Body of pancreas (tissue), 4 donors: ENCODE results near the gene KPNA6. TPM values are rescaled to one million over a fixed set of nuclear protein-coding genes. Genes with fewer than 3 reads are reported as not detected.
"Not testable (repeated sequence)": the region's sequence is repeated elsewhere in the genome, so short reads cannot be mapped to it uniquely, and the experiment has no call there.

Experiments
- ATAC-seq: fragments of 150-250 bp; one replicate; pipeline ENCODE4 v1.9.1; 2016
- DNase-seq, 4 donors: peaks; one replicate each; pipeline ENCODE4 v3.0.0-alpha.2; 2019
- H3K27ac ChIP-seq, 4 donors: fragments of 200-600 bp; sonication (generic); 1 replicate in 3 of 4; 2 replicates in 1 of 4; pipeline versions ENCODE4 v1.5.1 to v1.6.1; 2016 to 2019; ENCODE audit warnings: mild to moderate bottlenecking in 1 of 4, mixed read lengths in 1 of 4, moderate library complexity in 1 of 4
- H3K27me3 ChIP-seq, 2 donors: fragments of 200-600 bp; sonication (generic); one replicate each; pipeline ENCODE4 v1.6.0; 2016; ENCODE audit warnings: mild to moderate bottlenecking in 1 of 2
- H3K36me3 ChIP-seq, 2 donors: fragments of 200-600 bp; sonication (generic); replicated peaks in 1 of 2; 2 replicates each; pipeline ENCODE4 v1.5.1; 2016; ENCODE audit warnings: low read depth in 2 of 2; ENCODE audit not compliant: insufficient read depth in 1 of 2
- H3K4me1 ChIP-seq: fragments of 200-600 bp; sonication (generic); one replicate; pipeline ENCODE4 v1.6.0; 2016
- H3K4me3 ChIP-seq, 2 donors: fragments of 200-600 bp; sonication (generic); 1 replicate in 1 of 2; 2 replicates in 1 of 2; pipeline ENCODE4 v1.5.1; 2016 to 2019
- H3K9me3 ChIP-seq, 3 donors: fragments of 200-600 bp; sonication (generic); 1 replicate in 2 of 3; 2 replicates in 1 of 3; pipeline ENCODE4 v1.5.1; 2016
- CTCF ChIP-seq, 7 experiments: fragments of 450-650 bp in 4 of 7; fragments of 200-600 bp in 3 of 7; sonication (generic) in 3 of 7; IDR thresholded peaks; one replicate each; pipeline ENCODE4 v1.5.1; 2016 to 2019; ENCODE audit warnings: antibody characterized with exemption in 7 of 7
- POLR2A ChIP-seq, 3 donors: fragments of 450-650 bp; IDR thresholded peaks; one replicate each; pipeline ENCODE4 v1.6.1; 2016; ENCODE audit warnings: antibody characterized with exemption in 3 of 3, mild to moderate bottlenecking in 2 of 3
- WGBS, 2 donors: methylation state at CpG; one replicate each; pipeline ENCODE4 v1.1.5; 2017; 5-methylcytosine and 5-hydroxymethylcytosine counted together
- intact Hi-C: fragments of 100-400 bp; cut with DNase I; formaldehyde crosslinking; loops from one replicate; pipeline ENCODE4 v1.15.1; 2023
- total RNA-seq, 2 donors: library from RNA; depleted of rRNA; stranded (reverse); fragments of >200 nt; gene quantifications; one replicate each; pipeline ENCODE4 v1.1.0, GENCODE V29; 2016

Gene KPNA6
- total RNA-seq, 2 donors from 2014 or later: 15.8 to 20.5 TPM

- H3K4me1 ChIP-seq: peaks cover 13% of the 10 kb centered on the region
- intact Hi-C loops: no loop called here
- no peaks in the 10 kb centered on the region for H3K27me3 ChIP-seq
- ATAC-seq: no peak
- H3K36me3 ChIP-seq: no peaks in the 10 kb centered on the region
- no peak for DNase-seq
- WGBS, 2 donors: 50 to 72% methylated on average over 1 of the region's 1 CpG
- no peaks in the 10 kb centered on the region for H3K9me3 ChIP-seq
- TF ChIP-seq CTCF (IDR thresholded peaks at IDR 0.05) (no peak), POLR2A (IDR thresholded peaks at IDR 0.05) (no peak)
- H3K27ac ChIP-seq: no peak overlapping the region
- H3K4me3 ChIP-seq: no peak overlapping the region
Observed at GRCh38 chr1:32128479-32128878, 20.6 kb downstream of the KPNA6 start.

DNA sequence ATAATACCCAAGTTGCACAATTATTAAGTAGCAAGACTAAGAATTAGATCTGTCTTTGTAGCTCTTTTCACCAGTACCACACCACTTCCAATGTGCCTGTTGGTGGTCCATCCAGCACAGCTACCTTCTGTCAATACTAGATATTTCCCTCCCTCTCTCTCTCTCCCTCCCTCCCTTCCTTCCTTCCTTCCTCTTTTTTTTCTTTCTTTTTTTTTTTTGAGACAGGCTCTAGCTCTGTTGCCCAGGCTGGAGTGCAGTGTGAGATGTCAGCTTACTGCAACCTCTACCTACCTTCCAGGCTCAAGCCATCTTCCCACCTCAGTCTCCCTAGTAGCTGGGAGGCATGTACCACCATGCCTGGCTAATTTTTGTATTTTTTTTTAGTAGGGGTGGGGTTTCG lies 21.1 kb downstream of the KPNA6 start:
- H3K27me3 ChIP-seq: no peaks in the 10 kb centered on the region
- DNase-seq (no peak), ATAC-seq (no peak)
- TF ChIP-seq CTCF (IDR thresholded peaks at IDR 0.05) (no peak), POLR2A (IDR thresholded peaks at IDR 0.05) (no peak)
- no peaks in the 10 kb centered on the region for H3K36me3 ChIP-seq
- no peak overlapping the region for H3K4me3 ChIP-seq
- H3K4me1 ChIP-seq: peaks cover 16% of the 10 kb centered on the region
- intact Hi-C loops: no loop called here
- no peak overlapping the region for H3K27ac ChIP-seq
- WGBS, 2 donors: 81 to 100% methylated on average over 1 of the region's 1 CpG
- H3K9me3 ChIP-seq: no peaks in the 10 kb centered on the region

DNA sequence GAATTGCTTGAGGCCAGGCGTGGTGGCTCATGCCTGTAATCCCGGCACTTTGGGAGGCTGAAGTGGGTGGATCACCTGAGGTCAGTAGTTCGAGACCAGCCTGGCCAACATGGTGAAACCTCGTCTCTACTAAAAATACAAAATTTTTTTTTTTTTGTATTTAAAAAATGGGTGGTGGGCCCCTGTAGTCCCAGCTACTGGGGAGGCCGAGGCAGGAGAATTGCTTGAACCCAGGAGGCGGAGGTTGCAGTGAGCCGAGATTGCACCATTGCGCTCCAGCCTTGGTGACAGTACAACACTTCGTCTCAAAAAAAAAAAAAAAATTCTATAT lies 26.1 kb downstream of the KPNA6 start:
- H3K36me3 ChIP-seq, H3K9me3 ChIP-seq, ATAC-seq, H3K4me3 ChIP-seq, DNase-seq, H3K27me3 ChIP-seq, intact Hi-C loops, H3K27ac ChIP-seq: not testable (repeated sequence)
- peaks cover 16% of the 10 kb centered on the region for H3K4me1 ChIP-seq
- whole genome bisulfite sequencing, 2 donors: 93 to 95% methylated on average over 9 of the region's 9 CpGs

- DNase-seq (no peak), ATAC-seq (no peak)
- TF ChIP-seq CTCF (IDR thresholded peaks at IDR 0.05) (no peak), POLR2A (IDR thresholded peaks at IDR 0.05) (no peak)
- Histone ChIP-seq H3K27ac (no peak overlapping the region), H3K27me3 (no peaks in the 10 kb centered on the region), H3K9me3 (no peaks in the 10 kb centered on the region), H3K4me3 (no peak overlapping the region), H3K36me3 (no peaks in the 10 kb centered on the region), H3K4me1 (peaks cover 24% of the 10 kb centered on the region)
- intact Hi-C loops: no loop called here
- 95 to 98% methylated on average over 5 of the region's 5 CpGs for WGBS, 2 donors
Observed at GRCh38 chr1:32137111-32137510, 29.3 kb downstream of the KPNA6 start.

GRCh38 chr1:32138965-32139364 lies 31.1 kb downstream of the KPNA6 start:
- DNase-seq (no peak), ATAC-seq (no peak)
- no peak overlapping the region for H3K4me3 ChIP-seq
- peaks cover 24% of the 10 kb centered on the region for H3K4me1 ChIP-seq
- TF ChIP-seq POLR2A (IDR thresholded peaks at IDR 0.05): no peak
- TF ChIP-seq CTCF (IDR thresholded peaks at IDR 0.05): no peak
- H3K27me3 ChIP-seq: no peaks in the 10 kb centered on the region
- WGBS, 2 donors: 39 to 41% methylated on average over 5 of the region's 5 CpGs
- no peaks in the 10 kb centered on the region for H3K9me3 ChIP-seq
- H3K36me3 ChIP-seq: no peaks in the 10 kb centered on the region
- H3K27ac ChIP-seq: no peak overlapping the region
- intact Hi-C loops: no loop called here
